HG03378 (cell line): Measurements from ENCODE around the gene MTAP.

Experiments used
- ATAC-seq: cut with Tn5 transposase; IDR thresholded peaks from one replicate; pipeline ENCODE4 v1.9.1; 2021; ENCODE audit warnings: mild to moderate bottlenecking, moderate library complexity; ENCODE audit not compliant: unreplicated experiment

The MTAP gene

DNA sequence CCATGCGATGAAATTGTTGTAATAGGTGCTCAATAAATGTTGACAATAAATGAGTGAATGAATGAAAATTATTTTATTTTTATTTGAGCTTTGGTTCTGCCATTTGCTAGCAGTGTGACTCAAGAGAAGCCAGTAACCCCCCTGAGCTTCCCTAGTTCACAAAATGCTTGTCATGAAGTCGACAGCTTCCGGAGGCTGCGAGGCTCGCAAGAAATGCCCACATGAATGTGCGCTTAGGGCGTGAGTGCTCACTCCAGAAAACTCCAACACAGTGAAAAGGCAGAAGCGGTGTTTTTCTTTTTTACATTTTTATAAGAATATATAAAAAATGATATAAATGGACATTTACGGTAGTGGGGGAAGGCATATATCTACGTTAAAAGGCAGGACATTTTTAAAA, 165.3 kb downstream of the MTAP start:
- ATAC-seq, result no peak

DNA sequence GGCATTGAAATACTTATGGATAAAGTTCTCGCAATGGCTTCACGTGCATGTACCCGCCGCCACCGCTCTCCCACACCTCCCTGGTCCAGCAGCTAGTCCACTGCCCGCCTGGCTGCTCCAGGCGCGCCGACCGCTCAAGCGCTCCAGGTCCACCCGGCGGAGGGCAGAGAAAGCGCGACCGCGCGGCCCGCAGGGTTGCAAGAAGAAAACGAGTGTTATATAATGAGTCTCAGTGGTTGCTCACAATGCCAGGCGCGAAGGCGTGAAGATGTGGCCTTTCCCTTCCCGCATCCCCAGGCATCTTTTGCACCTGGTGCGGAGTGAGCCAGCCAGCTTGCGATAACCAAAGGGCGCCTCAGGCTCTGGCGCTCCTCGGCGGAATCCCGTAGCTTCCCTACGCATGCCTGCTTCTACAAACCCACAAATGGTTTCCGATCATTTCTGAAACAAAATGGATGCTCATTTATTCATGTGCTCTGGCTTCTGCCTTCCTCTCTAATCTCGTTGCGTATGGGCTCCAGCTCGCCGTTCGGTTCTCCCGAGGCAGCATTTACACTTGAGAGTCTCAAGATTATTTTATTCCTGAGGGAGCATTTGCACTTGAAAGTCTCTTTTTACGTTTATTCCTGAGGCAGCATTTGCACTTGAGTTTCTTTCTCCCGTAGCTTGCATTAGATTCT, 166.0 kb downstream of the MTAP start:
- ATAC-seq, result no peak

DNA sequence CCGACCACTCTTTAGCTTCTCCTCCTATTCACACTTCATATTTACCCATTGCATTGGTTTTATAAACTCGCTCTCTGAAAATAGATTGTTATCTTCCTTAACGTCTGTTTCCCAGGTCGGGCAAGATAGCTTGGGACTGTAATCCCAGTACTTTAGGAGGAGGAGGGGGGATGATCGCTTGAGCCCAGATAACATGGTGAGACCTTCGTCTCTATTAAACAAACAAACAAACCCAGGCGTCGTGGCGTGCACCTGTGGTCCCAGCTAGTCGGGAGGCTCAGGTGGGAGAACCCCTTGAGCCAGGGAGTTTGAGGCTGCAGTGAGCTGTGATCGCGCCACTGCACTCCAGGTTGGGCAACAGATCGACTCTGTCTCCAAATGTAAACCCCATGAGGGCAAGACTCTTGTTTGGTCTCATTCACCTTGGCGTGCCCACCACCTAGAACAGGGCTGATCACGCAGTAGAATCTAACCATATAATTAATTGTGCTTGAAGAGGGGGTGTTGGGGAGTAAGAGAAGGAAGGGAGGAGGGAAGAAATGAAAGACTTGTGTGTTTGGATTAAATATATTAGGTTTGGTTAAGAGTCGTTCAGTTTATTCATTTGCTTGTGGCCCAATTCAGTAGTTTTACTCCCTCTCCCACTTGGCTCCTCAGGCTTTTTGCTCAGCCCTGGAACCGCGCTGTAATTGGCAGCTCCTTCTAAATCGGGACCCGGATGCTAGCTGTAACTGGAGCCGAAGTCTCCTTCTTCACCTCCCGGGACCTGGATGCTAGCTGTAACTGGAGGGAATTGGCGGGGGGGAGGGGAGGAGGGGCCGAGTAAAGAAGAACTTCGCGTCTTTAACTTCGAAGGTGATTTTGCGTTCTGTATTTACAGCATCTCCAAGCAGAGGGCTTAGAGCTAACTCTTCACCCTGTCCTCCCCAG, 166.8 kb downstream of the MTAP start:
- ATAC-seq, result no peak

DNA sequence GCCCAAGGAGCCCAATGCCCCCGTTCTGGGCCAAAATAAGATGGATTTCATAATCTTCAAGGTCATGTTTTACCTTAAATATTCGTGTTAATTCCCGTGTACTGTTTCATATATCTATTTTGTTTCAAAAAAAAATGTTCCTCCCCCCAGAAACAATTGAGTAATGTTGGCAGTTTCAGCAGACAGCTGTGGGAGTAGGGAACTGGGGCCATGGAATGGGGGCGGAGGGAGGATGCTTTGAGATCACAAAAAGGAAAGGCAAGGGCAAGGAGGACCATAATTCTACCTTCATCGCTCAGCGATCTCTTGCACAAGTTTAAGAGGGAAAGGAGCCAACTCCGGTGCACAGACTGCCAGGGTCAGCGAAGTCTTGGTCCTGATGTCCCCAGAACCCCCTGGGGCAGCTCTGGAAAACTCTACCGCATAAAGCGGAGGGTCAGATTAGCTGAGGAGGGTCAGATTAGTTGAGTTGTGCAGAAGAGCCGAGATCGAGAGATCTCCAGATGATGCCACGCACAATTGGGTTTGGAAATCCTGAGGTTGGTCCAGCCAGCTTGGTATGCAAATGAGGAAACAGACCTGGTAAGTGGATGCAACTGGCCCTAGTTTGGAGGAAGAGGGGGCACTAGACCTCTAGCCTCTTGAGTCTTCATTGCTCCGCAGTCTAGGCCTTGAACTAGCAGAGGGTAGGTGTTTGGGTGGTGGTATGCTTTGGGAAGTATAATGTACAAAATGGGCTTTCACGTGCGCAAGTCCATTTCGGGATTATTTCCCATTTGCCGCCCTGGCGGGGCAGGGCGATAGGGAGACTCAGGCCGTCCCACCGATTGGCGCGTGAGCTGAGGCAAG, 167.7 kb downstream of the MTAP start:
- no peak for ATAC-seq

DNA sequence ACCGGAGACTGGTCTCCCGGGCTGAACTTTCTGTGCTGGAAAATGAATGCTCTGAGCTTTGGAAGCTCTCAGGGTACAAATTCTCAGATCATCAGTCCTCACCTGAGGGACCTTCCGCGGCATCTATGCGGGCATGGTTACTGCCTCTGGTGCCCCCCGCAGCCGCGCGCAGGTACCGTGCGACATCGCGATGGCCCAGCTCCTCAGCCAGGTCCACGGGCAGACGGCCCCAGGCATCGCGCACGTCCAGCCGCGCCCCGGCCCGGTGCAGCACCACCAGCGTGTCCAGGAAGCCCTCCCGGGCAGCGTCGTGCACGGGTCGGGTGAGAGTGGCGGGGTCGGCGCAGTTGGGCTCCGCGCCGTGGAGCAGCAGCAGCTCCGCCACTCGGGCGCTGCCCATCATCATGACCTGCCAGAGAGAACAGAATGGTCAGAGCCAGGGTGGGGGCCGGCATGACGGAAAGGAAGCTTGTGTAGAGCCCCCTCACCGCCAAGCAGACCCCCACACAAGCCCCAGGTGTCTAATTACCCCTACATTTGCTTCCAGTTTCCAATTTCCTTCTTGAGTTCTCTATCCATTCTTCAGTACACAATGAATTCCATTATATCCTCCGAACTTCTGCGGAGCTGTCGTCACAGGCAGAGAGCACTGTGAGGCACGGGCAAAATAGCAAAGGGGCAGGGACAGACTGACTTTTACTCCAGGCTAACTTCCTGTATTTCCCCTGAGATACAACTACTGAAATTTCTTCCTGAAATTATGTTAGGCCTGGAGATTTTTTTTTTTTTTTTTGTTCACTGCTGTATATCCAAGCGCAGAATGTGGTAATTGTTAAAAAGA, 168.6 kb downstream of the MTAP start:
- ATAC-seq, result no peak

DNA sequence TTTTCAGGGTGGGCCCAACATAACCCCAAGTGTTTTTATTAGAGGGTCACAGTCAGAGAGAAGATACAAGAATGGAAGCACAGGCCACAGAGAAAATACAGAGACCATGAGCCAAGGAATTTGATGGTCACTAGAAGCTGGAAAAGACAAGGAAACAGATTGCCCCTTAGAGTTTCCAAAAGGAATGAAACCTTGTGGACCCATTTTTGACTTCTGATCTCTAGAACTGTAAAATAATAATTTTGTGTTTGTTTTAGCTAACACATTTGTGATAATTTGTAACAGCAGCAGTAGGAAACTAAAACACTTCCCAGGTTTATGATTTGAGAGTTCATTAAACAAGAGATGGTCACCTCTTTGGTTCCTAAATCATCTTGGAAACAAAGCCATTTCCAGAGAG, 169.9 kb downstream of the MTAP start:
- ATAC-seq, result no peak

DNA sequence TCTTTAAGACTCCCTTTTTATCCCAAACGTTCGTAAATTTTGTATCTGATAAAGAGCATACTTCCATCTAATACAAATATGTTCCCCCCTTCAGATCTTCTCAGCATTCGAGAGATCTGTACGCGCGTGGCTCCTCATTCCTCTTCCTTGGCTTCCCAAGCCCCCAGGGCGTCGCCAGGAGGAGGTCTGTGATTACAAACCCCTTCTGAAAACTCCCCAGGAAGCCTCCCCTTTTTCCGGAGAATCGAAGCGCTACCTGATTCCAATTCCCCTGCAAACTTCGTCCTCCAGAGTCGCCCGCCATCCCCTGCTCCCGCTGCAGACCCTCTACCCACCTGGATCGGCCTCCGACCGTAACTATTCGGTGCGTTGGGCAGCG, 171.9 kb downstream of the MTAP start:
- no peak for ATAC-seq

DNA sequence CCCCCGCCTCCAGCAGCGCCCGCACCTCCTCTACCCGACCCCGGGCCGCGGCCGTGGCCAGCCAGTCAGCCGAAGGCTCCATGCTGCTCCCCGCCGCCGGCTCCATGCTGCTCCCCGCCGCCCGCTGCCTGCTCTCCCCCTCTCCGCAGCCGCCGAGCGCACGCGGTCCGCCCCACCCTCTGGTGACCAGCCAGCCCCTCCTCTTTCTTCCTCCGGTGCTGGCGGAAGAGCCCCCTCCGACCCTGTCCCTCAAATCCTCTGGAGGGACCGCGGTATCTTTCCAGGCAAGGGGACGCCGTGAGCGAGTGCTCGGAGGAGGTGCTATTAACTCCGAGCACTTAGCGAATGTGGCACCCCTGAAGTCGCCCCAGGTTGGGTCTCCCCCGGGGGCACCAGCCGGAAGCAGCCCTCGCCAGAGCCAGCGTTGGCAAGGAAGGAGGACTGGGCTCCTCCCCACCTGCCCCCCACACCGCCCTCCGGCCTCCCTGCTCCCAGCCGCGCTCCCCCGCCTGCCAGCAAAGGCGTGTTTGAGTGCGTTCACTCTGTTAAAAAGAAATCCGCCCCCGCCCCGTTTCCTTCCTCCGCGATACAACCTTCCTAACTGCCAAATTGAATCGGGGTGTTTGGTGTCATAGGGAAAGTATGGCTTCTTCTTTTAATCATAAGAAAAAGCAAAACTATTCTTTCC, 172.4 kb downstream of the MTAP start:
- peak; percentile 49 for ATAC-seq

DNA sequence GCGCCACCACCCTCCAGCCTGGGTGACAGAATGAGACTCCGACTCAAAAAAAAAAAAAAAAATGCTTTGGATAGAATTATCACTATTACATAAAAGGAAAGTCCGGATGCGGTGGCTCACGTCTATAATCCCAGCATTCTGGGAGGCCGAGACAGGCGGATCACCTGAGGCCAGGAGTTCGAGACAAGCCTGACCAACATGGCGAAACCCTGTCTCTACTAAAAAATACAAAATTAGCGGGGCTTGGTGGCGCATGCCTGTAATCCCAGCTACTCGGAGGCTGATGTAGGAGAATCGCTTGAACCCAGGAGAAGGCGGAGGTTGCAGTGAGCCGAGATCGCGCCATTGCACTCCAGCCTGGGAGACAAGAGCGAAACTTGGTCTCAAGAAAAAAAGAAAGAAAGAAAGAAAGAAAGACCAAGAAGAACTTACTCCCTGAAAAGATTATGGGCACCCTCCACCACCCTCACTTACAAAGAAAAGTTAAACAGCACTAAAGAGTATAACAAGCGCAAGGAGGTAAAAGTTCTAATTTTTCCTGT, 174.0 kb downstream of the MTAP start:
- no peak for ATAC-seq

DNA sequence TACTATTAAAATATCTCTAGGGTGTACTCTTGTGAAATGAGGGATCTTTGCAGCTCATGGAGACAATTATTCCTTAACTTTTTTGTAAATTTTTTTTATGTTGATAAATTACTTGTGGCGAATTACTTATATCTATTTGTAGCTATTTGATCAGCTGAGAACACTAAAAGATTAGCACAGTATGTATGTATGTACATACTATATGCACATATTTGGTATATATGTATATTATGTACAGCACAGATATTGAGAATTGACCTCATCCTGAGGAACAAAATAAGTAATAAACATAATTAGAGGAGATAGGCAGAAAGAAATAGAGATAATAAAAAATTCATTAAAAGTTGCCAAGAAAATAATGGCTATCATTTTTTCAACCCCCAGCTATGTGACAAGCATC, 180.0 kb downstream of the MTAP start:
- ATAC-seq, result no peak

DNA sequence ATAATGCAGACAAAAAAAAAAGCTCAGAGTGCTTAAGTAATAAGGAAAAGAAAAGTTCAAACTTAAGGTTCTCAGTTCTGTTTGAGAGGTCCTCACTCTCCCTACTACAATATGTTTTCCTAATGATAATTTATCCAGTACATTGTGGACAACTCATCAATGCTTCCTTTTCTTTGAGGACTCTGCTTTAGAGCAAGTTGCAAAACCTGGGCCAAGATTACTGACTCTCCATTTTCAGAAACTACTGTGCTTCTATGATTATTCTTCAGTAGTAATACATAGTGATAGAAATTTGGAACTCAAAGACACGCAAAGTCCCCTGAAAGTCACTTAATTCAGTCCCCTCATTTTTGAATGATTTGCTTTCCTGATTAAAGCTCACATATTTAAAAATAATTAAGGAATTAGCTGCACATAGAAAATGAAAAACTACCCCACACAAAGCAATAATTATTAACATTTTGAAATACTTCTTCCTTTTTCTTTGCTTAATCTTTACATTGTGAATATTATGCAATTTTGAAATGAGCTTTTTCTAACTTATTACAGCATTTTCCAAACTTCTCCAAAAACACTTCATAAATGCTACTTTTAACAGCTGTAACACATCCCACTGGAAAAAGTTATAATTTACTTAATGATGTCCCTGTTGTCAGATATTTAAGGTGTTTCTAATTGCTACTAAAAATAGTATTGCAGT, 180.6 kb downstream of the MTAP start:
- no peak for ATAC-seq

DNA sequence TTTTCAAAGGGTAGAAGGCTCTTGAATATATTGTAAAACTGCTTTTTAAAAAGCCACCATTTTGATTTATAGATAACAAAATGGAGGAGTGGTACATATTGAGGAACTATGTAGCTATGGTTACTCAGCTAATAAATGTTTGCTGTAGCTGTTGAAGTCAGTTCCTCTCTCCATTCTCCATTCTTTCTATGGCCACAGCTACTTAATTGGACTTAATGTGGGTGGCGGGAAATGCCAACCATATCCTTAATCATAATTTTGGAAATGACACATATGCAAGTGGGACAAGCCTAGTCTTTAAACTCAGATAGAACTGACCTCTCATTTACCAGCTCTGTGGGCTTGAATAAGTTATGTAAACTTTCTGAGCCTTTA, 181.1 kb downstream of the MTAP start:
- ATAC-seq, result no peak

DNA sequence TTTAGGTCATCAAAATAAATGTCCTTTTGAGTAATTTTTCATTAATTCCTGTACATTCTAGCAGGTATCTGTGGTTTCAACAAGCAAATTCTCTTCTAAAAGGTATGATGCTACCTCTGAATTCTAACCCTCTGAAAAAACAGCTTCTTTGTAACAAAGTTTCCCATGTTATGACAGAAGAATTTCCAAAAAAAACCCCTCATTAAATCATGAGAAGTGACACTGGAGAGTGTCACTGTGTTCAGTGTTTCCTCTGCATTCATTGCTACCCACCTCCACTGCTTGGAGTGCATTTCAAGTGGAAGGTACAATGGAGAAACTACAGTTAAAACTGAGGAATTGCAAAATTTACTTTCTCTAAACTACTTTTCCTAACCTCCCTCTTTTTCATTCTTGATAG, 181.7 kb downstream of the MTAP start:
- ATAC-seq, result no peak

DNA sequence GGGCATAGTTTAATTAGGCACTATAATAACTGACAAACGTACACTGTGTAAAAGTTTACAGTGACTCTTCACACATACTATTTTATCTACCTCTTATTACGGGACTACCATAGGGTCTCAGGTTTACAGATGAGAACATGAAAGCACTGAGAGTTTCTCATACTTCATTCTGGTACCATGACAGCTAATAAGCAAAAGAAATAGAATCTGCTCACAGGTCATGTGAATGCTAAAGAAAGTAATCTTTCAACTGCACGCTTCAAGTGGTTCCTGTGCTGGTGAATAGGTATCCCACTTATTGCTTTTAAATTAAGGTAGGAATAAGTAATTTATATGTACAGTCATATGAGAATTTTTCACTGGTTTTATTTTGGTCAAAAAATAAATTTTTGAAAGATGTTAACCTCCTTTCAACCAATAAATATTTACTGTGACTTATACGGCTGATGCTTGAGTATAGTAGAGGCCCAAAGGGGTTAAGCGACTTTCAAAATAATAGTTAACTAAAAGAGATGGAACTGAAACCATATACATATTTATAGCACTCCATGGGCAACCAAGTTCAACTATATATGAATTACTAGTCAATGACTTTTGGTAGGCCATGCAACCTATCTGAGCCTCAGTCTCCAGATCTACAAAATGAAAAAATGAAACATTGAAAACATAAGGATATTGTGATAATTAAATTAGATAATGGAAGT, 183.7 kb downstream of the MTAP start:
- peak; percentile 69 for ATAC-seq
